Measurements from ENCODE around the gene ZBTB21. TPM values are rescaled to one million over a fixed set of nuclear protein-coding genes. Genes with fewer than 3 reads are reported as not detected.
"Not testable (repeated sequence)": the region's sequence is repeated elsewhere in the genome, so short reads cannot be mapped to it uniquely, and the experiment has no call there.

The ZBTB21 gene
- total RNA-seq, 1 donor from 2014 or later, result 25.3 TPM

GRCh38 chr21:41950941-41951351, 59.2 kb downstream of the ZBTB21 start:
- H3K4me2 ChIP-seq, result peak overlapping the region; percentile 79
- peaks cover 39% of the 10 kb centered on the region for H3F3A ChIP-seq (ENCODE audit: low read depth)
- H3K9ac ChIP-seq, result no peak overlapping the region
- no peak overlapping the region for H3K27ac ChIP-seq
- H3K4me3 ChIP-seq, result no peak overlapping the region
- peaks cover 41% of the 10 kb centered on the region for H3K79me2 ChIP-seq (ENCODE audit: low read depth)
- H3K36me3 ChIP-seq, result no peaks in the 10 kb centered on the region
- TF ChIP-seq CTCF (IDR thresholded peaks at IDR 0.05) (no peak), EZH2phosphoT487 (IDR thresholded peaks at IDR 0.05) (no peak), EZH2 (IDR thresholded peaks at IDR 0.05) (no peak)
- H3K9me3 Mint-ChIP-seq, result no peaks in the 10 kb centered on the region
- peaks cover 37% of the 10 kb centered on the region for H3K4me1 ChIP-seq
- H2AFZ ChIP-seq (replicated peaks), result no peak overlapping the region
- H3K27me3 Mint-ChIP-seq (ENCODE audit: insufficient read depth, low read depth), result peaks cover 18% of the 10 kb centered on the region
- peaks cover 20% of the 10 kb centered on the region for H3K27me3 ChIP-seq
- no peaks in the 10 kb centered on the region for H3K9me3 ChIP-seq (ENCODE audit: low read depth)
- peaks cover 20% of the 10 kb centered on the region for H4K20me1 ChIP-seq (ENCODE audit: low read depth)
- peak overlapping the region; percentile 64 for H3K4me3 Mint-ChIP-seq
- H3K36me3 Mint-ChIP-seq, result peaks cover 6% of the 10 kb centered on the region
- H3K4me1 Mint-ChIP-seq, result peaks cover 42% of the 10 kb centered on the region
- peak; percentile 84 for DNase-seq (ENCODE audit: low spot score)
- H3K27ac Mint-ChIP-seq, result no peak overlapping the region

GRCh38 chr21:41949631-41950030, 60.5 kb downstream of the ZBTB21 start:
- not testable (repeated sequence) for H3K36me3 ChIP-seq; DNase-seq (ENCODE audit: low spot score); H3K27ac ChIP-seq; H2AFZ ChIP-seq (replicated peaks); H3K4me3 Mint-ChIP-seq; H3K4me2 ChIP-seq; H3K9me3 Mint-ChIP-seq; H3K9ac ChIP-seq; H3K36me3 Mint-ChIP-seq; H3K9me3 ChIP-seq (ENCODE audit: low read depth); H3K4me3 ChIP-seq; H3K27me3 Mint-ChIP-seq (ENCODE audit: insufficient read depth, low read depth)
- Histone ChIP-seq H4K20me1 (ENCODE audit: low read depth) (peaks cover 20% of the 10 kb centered on the region), H3F3A (ENCODE audit: low read depth) (peaks cover 30% of the 10 kb centered on the region), H3K27me3 (peaks cover 20% of the 10 kb centered on the region), H3K4me1 (peaks cover 37% of the 10 kb centered on the region), H3K79me2 (ENCODE audit: low read depth) (peaks cover 41% of the 10 kb centered on the region)
- Mint-ChIP-seq H3K27ac (peak overlapping the region; percentile 39), H3K4me1 (peaks cover 30% of the 10 kb centered on the region)

GRCh38 chr21:41948901-41949300, 61.3 kb downstream of the ZBTB21 start:
- no peaks in the 10 kb centered on the region for H3K36me3 ChIP-seq
- peaks cover 37% of the 10 kb centered on the region for H3K4me1 ChIP-seq
- H3K4me2 ChIP-seq, result no peak overlapping the region
- H3K27me3 Mint-ChIP-seq (ENCODE audit: insufficient read depth, low read depth), result peaks cover 6% of the 10 kb centered on the region
- H3K79me2 ChIP-seq (ENCODE audit: low read depth), result peaks cover 41% of the 10 kb centered on the region
- TF ChIP-seq CTCF (IDR thresholded peaks at IDR 0.05), result no peak
- no peak overlapping the region for H3K4me3 ChIP-seq
- no peak for DNase-seq (ENCODE audit: low spot score)
- H2AFZ ChIP-seq (replicated peaks), result no peak overlapping the region
- peaks cover 5% of the 10 kb centered on the region for H3K9me3 Mint-ChIP-seq
- peaks cover 20% of the 10 kb centered on the region for H3K27me3 ChIP-seq
- no peak overlapping the region for H3K27ac ChIP-seq
- no peaks in the 10 kb centered on the region for H3K9me3 ChIP-seq (ENCODE audit: low read depth)
- H3K9ac ChIP-seq, result no peak overlapping the region
- H3K4me1 Mint-ChIP-seq, result peaks cover 25% of the 10 kb centered on the region
- H3K36me3 Mint-ChIP-seq, result peaks cover 3% of the 10 kb centered on the region
- no peak overlapping the region for H3K4me3 Mint-ChIP-seq
- H3F3A ChIP-seq (ENCODE audit: low read depth), result peaks cover 23% of the 10 kb centered on the region
- no peak overlapping the region for H3K27ac Mint-ChIP-seq
- H4K20me1 ChIP-seq (ENCODE audit: low read depth), result peaks cover 20% of the 10 kb centered on the region

GRCh38 chr21:41948078-41948895, 61.9 kb downstream of the ZBTB21 start:
- peaks cover 19% of the 10 kb centered on the region for H3K27me3 ChIP-seq
- no peak overlapping the region for H3K4me3 ChIP-seq
- peaks cover 41% of the 10 kb centered on the region for H3K79me2 ChIP-seq (ENCODE audit: low read depth)
- peaks cover 37% of the 10 kb centered on the region for H3K4me1 ChIP-seq
- H3K4me2 ChIP-seq, result no peak overlapping the region
- H3K9ac ChIP-seq, result no peak overlapping the region
- no peak overlapping the region for H3K27ac Mint-ChIP-seq
- TF ChIP-seq CTCF (IDR thresholded peaks at IDR 0.05) (no peak), EZH2phosphoT487 (IDR thresholded peaks at IDR 0.05) (no peak)
- H3K36me3 ChIP-seq, result no peaks in the 10 kb centered on the region
- DNase-seq (ENCODE audit: low spot score), result no peak
- H3K27me3 Mint-ChIP-seq (ENCODE audit: insufficient read depth, low read depth), result peaks cover 6% of the 10 kb centered on the region
- H3K36me3 Mint-ChIP-seq, result peaks cover 3% of the 10 kb centered on the region
- H3K4me3 Mint-ChIP-seq, result no peak overlapping the region
- H3K27ac ChIP-seq, result no peak overlapping the region
- peaks cover 5% of the 10 kb centered on the region for H3K9me3 Mint-ChIP-seq
- H2AFZ ChIP-seq (replicated peaks), result no peak overlapping the region
- H3K9me3 ChIP-seq (ENCODE audit: low read depth), result no peaks in the 10 kb centered on the region
- peaks cover 23% of the 10 kb centered on the region for H3F3A ChIP-seq (ENCODE audit: low read depth)
- H4K20me1 ChIP-seq (ENCODE audit: low read depth), result peaks cover 20% of the 10 kb centered on the region
- H3K4me1 Mint-ChIP-seq, result peaks cover 25% of the 10 kb centered on the region

Measured in neural progenitor cell (in vitro differentiated cells).